GM19324 (cell line): ENCODE data around the gene IFNL4.
"Not testable (repeated sequence)": the region's sequence is repeated elsewhere in the genome, so short reads cannot be mapped to it uniquely, and the experiment has no call there.

ENCODE experiments used
- ATAC-seq: cut with Tn5 transposase; IDR thresholded peaks from one replicate; pipeline ENCODE4 v1.9.1; 2021; ENCODE audit warnings: mild to moderate bottlenecking, moderate library complexity; ENCODE audit not compliant: unreplicated experiment, low FRiP score

Gene IFNL4

DNA sequence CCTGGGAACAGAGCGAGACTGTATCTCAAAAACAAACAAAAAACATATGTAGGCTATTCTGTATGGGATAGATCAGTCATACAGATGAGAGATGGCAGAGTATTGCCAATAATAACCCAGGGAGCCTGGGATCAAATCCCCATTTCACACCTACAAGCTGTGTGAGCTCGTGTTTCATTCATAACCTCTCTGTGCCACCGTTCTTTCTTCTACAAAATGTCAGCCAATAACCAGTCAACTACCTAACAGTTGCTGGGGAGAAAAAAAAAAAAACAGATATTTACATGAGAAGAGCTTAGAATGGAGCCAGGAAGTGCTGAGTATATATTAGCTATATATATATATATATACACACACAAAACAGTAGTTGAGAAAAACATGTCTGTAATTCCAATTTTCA lies 13.0 kb upstream of the IFNL4 start:
- ATAC-seq, result no peak

DNA sequence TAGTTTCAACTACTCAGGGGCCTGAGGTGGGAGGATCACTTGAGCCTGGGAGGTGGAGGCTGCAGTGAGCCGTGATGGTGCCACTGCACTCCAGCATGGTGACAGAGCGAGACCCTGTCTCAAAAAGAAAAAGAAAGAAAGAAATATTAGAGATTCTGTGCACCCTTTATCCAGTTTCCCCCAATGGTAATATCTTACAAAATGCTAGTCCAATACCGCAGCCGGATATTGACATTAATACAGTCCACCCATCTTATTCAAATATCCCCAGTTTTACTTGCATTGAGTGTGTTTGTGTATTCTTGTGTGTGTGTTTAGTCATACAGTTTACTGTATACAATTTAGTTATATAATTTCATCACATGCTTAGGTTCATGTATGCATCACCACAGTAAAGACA lies 8.6 kb upstream of the IFNL4 start:
- no peak for ATAC-seq

DNA sequence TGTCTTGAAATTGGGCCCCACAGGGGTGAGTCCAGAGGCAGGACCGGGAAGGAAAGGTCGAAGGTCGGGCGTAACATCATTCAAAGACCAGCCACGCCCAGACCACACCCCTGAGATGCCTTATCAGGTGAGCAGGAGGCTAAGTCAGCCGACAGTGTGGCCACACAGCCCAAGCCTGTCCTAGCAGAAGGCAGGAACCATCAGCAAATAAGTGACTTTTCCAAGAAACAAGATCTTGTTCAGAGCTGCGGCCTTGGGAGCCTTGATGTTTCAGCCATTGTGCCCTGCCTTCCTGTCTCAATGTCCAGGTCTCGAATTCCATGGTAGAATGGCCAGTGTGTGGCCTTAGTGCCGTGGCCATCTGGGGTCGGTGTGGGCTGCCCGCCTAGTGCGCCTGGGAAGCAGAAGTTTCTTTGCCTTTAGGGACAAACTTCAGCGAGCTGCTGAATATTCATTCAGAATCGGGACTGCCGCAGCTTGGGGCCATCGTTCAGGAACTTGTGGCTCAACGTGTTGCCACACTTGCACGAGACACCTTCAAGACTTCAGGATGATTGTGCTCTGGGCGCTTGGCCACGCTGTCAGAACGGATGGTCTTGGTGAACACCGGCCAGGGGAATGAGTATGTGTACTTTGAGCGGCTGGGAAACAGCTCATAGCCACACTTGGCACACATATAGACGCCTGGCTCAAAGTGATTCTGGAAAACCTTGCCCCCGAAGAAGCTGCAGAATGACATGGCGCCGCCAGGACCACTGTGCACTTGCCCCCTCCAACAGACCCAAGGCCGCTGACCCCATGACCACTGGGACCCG lies 6.1 kb upstream of the IFNL4 start:
- no peak for ATAC-seq

DNA sequence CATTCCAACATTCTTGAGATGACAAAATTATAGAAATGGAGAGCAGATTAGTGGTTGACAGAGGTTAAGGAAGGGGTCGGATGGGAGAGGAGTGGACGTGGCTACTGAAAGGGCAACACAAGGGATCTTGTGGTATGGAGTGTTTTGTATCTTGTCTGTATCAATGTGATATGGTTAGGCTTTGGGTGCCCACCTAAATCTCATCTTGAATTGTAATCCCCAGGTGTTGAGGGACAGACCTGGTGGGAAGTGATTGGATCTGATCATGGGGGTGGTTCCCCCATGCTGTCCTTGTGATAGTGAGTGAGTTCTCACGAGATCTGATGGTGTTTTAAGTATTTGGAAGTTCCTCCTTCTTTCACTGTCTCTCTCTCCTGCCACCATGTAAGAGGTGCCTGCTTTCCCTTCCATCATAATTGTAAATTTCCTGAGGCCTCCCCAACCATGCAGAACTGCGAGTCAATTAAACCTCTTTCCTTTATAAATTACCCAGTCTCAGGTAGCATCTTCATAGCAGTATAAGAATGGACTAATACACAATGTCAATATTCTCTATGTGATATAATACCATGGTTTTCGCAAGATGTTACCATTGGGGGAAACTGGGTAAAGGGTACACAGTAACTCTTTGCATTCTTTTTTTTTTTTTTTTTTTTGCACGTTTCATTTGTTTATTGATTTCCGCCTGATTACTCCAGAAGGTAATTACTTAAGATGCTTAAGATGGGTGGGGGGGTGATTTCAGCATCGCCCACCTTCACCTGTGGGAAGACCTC lies 4.9 kb upstream of the IFNL4 start:
- no peak for ATAC-seq

DNA sequence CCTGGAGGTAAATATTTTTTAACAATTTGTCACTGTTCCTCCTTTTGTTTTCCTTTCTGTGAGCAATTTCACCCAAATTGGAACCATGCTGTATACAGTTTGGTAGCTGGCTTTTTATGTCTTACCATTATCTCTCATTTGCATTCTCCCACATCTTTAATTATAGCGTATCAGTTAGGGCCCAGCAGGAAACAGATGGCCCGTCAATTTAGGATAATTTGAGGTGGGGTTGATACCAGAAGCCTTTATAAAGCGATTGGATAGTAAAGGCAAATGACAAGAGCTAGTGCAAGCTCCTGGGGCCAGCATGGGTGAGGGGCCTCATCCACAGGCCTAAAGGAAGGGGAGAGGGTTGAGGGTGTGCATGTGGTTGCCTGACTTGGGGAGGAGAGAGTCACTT lies 3.8 kb upstream of the IFNL4 start:
- ATAC-seq, result no peak

DNA sequence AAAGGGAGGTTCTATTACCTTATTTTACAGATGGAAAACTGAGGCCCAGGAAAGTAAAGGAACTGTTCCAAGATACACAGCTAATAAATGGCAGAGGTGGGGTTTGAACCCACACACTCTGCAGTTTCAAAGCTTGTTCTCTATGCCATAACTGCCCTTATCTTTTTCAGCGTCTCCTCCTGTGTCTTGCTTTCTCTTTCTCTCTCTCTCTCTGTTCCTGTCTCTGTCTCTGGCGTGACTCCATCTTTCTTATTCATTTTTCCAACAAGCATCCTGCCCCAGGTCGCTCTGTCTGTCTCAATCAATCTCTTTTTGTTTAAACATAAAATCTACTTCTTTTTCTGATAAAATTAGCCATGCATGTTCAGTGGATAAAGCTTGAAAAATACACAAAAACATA lies 3.2 kb upstream of the IFNL4 start:
- no peak for ATAC-seq

DNA sequence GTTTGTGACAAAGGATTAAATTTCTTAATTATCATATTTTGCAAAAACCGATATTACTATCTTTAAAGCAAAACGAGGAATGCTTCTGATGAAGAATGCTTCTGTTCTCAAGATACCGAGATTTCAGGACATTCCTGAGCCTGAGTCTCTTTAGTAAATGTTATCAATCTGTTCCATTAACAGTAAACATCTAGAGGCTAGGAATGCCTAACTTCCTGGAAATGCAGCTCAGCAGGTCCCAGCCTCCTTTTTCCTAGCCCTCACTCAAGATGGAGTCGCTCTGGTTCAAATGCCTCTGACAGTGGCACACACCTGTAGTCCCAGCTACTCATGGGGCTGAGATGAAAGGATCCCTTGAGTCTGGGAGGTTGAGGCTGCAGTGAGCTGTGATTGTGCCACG lies 2.4 kb upstream of the IFNL4 start:
- no peak for ATAC-seq

DNA sequence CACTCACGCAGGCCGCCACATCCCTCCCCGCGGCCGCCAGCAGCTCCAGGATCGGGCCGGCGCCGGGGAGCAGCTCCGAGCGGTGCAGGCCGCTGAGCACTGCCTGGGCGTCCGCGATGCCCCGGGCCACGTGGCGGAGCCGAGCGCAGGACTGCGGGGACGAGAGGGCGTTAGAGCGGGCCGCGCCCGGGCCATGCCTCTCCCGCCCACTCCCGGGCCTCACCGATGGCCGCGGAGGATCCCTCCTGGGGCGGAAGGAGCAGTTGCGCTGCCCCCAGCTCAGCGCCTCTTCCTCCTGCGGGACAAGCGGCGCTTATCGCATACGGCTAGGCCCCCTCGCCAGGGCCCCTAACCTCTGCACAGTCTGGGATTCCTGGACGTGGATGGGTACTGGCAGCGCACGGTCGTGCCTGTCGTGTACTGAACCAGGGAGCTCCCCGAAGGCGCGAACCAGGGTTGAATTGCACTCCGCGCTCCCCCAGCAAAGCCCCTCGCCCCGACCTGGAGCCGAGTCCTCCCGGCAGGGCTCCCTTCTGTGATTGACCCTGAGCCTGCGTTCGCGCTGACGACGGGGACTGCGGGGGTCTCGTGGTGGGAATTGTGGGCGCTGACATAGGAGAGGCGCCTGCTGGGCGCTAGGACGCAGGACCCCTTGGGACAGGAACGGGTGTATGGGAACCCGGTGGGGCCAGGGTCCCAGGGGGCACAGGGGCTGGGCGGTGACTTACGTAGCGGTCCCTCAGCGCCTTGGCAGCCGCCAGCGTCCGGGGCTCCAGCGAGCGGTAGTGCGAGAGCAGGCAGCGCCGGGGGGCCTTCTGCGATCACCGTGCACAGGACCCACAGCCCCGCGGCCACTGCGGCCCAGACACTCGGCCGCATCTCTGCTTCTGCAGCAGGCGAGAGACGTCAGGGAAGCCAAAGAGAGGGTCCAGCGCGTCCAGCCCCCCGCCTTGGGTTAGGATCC lies 673 bp downstream of the IFNL4 start:
- no peak for ATAC-seq

DNA sequence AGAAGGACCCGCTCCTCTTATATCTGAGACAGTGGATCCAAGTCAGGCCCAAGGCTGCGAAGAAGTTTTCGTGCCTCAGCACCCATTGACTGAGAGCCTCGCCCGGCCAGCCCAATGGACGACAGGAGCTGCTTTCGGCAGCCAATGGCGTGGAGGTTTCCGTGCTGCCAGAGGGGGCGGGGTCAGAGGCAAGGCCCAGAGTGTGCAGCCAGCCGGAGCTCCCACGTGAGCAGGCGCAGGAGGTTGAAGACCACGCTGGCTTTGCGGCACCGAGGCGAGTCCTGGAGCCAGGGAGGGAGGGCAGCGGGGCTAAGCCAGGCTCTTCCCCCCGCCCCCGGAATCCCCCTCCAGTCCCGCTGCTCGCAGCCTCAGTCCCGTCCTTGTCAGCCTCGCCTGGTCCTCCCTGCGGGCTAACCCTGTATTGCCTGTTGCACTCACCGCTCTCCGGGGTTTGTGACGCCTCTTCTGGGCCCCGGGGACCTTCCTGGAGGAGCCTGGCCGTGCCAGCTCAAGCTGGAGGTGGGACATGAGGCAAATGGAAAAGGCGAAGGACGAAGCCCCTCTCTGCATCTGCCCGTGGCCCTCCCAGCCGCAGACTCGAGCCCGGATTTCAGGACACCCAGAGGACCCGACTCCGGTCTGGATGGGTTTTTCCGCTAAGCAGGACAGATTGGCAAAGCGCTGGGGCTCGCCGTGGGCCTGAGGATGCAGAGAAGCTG lies 1.5 kb downstream of the IFNL4 start:
- ATAC-seq, result no peak

DNA sequence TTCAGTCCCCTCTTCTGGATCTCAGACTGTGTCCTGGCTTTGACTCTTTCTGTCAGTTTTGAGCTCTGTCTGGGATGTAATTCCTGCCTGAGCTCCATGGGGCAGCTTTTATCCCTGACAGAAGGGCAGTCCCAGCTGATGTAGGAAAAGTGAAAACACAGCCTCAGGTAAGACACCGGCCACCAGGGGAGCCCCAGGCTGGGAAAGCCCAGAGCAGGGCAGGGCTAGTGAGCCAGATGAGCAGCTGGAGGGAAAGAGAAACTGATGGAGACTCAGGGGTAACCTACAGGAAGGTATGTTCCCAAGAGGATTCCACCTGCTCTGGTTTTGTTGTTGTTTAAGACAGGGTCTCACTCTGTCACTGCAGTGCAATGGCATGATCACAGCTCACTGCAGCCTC lies 3.5 kb downstream of the IFNL4 start:
- ATAC-seq, result not testable (repeated sequence)

DNA sequence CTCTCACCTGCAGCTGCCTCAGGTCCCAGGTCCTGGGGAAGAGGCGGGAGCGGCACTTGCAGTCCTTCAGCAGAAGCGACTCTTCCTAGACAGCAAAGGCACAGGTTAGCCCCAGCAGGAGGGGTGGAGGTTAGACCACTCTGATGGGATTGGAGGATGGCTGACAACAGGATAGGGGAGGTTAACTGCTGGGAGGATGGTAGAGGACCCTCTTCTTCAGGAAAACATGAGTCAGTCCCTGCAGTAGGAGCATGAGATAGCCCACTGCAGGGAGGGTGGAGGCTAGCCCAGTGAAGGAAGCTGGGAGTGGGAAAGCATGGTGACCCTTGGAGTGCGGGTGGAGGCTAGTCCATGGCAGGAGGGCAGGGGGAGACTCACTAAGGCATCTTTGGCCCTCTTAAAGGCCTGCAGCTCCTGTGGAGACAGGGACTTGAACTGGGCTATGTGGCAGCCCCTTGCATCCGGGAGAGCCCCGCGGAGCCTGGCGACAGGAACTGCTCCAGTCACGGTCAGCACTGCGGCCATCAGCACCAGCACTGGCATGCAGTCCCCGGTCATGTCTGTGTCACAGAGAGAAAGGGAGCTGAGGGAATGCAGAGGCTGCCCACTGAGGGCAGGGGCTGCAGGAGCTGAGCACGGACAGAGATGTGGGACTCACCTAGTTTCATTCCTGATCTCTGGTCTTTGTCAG lies 4.1 kb downstream of the IFNL4 start, which contains the start of gene IFNL3:
TSS of gene IFNL3 (minus strand) at position 597 of the 691 bp plus-strand sequence. CDS start at position 558, 39 bp downstream.
- ATAC-seq, result not testable (repeated sequence)

DNA sequence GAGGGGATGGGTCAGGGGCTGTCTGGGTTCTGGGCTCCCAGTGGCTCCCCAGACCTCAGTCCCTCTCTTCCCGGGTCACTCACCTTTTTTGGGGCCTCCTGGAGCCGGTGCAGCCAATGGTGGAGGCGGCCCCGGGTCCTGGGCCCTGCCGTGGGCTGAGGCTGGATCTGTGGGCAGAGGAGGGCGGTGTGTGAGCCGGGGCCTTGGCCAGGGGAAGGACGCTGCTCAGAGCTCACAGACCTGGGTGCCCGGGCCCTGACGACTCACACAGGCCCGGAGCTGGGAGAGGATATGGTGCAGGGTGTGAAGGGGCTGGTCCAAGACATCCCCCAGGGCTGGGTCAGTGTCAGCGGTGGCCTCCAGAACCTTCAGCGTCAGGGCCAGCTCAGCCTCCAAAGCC lies 4.9 kb downstream of the IFNL4 start:
- not testable (repeated sequence) for ATAC-seq

DNA sequence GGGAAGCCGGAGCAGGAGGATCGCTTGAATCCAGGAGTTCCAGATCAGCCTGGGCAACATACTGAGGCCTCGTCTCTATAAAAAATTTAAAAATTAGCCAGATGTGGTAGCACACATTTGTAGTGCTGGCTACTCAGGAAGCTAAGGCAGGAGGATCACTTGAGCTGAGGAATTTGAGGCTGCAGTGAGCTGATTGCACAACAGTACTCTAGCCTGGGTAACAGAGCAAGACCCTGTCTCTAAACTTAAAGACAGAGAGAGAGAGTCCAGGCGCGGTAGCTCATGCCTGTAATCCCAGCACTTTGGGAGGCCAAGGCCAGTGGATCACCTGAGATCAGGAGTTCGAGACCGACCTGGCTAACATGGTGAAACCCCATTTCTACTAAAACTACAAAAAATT lies 8.2 kb downstream of the IFNL4 start:
- ATAC-seq, result no peak

DNA sequence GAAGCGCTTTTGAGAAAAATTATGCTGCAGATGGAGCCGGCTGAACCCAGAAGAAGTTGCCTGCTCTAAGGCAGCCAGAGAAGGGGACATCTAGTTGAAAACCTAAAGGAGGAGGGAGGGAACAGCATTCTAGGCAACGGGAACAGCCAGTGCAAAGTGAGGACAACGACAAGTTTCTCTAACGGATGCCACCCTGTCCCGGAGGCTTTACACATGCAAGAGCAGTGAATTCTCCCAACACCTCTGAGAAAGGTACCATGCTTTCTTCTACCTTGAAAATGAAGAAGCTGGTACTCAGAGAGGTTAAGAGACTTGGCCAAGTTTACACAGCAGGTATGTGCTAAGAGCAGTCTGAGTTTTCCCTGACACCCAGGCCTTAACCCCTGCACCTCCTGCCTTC lies 9.7 kb downstream of the IFNL4 start:
- ATAC-seq, result no peak

DNA sequence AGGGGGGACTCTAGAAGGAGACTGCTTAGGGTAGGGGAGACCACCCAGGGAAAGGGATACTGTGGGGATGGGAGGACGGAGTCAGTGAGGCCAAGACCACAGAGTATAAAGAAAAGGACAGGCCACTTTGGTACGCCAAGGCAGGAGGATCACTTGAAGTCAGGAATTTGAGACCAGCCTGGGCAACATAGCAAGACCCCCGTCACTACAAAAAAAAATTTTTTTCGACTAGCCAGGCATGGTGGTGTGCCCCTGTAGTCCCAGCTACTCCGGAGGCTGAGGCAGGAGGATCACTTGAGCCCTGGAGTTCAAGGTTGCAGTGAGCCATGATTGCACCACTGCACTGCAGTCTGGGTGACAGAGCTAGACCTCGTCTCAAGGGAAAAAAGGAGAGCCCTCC lies 10.4 kb downstream of the IFNL4 start:
- ATAC-seq, result no peak

DNA sequence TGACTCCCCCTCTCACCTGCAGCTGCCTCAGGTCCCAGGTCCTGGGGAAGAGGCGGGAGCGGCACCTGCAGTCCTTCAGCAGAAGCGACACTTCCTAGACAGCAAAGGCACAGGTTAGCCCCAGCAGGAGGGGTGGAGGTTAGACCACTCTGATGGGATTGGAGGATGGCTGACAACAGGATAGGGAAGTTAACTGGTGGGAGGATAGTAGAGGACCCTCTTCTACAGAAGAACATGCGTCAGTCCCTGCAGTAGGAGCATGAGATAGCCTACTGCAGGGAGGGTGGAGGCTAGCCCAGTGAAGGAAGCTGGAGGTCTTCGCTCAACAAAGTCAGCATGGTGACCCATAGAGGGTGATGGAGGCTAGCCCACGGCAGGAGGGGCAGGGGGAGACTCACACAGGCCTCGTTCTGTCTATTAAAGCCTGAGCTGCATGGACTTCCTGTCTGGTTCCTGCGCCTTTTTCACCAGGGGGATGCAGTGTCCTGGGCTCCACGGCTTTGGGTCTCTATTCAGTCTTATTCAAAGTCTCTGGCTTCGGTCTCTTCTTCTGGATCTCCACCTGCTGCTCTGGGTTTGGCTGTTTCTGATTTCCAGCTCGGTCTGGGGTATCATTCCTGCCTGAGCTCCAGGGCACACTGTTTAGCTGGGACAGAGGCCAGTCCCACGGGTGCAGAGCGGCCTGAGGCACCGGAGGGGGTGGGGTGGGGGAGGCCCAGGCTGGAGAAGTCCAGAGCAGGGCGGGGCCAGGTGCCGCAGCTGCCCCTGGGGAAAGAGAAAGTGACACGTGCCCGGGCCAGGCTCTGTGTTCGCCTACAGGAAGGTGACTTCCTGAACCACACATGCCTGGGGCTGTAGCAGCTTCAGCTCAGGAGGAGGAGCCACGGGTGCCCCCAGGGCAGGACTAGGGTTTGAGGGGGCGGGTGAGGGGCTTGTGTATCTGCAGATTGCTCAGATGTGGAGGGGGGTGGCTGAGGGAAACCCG lies 11.2 kb downstream of the IFNL4 start:
- ATAC-seq, result peak; percentile 65

DNA sequence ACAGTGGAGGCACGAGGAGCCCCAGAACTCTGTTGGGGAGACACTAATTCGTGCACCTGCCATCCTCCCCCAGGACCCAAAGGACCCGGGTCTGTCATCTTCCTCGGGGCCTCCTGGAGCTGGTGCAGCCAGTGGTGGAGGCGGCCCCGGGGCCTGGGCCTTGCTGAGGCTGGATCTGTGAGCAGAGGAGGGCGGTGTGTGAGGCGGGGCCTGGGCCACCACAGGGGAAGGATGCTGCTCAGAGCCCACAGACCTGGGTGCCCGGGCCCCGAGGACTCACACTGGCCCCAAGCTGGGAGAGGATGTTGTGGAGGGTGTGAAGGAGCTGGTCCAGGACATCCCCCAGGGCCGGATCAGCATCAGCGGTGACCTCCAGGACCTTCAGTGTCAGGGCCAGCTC lies 12.1 kb downstream of the IFNL4 start:
- ATAC-seq, result no peak

DNA sequence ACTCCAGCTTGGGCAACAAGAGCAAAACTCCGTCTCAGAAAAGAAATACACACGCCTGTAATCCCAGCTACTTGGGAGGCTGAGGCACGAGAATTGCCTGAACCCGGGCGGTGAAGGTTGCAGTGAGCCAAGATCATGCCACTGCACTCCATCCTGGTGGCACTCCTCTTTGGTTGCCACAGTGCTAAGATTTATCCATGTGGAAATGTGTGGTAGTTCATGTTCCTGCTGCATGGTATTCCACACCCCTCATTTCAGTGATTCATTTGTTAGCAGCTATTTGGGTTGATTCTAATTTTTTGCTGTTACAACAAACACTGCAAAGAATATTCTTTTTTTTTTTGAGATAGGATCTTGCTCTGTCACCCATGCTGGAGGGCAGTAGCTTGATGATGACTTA lies 15.9 kb downstream of the IFNL4 start:
- no peak for ATAC-seq
